ENCODE results near the gene ADAM11. TPM values are rescaled to one million over a fixed set of nuclear protein-coding genes. Genes with fewer than 3 reads are reported as not detected.

ADAM11 gene
- total and polyA plus RNA-seq, 2 of the 8 experiments (the other 6 are each of a cell fraction or from before 2014, with no cell fraction given): 2.3 to 2.9 TPM

GRCh38 chr17:44775838-44776621 is 17.2 kb downstream of the ADAM11 start:
- POLR2A ChIA-PET (ENCODE audit: partially characterized antibody): interaction anchor here (0.6 to 2.4 kb wide), 33 partner anchors 10 to 307 kb away, joined by 3 to 14 read pairs (median 4); partner anchors contain the start of genes ADAM11, DBF4B and GJC1
- Histone ChIP-seq H4K5ac (ENCODE audit: insufficient read length, low read depth, low read length) (no peak overlapping the region), H3K4me2 (ENCODE audit: insufficient read depth in 1 of 2, low read depth in 2 of 2, low read length in 2 of 2) (peak overlapping the region; percentile 16 to 94), H3K4ac (replicated peaks; ENCODE audit: insufficient read length, low read depth, low read length) (peak overlapping the region; percentile 47), H3K79me1 (ENCODE audit: low read depth, low read length) (no peaks in the 10 kb centered on the region), H3K23ac (ENCODE audit: insufficient read length) (no peak overlapping the region), H2AFZ (ENCODE audit: low read length) (no peak overlapping the region), H3K18ac (ENCODE audit: extremely low read depth, low read length) (no peak overlapping the region), H2BK20ac (ENCODE audit: low read length) (no peak overlapping the region), H4K8ac (ENCODE audit: extremely low read depth, insufficient read depth, low read length) (peak overlapping the region; percentile 77), H3K9ac (replicated peaks in 1 of 4; ENCODE audit: extremely low read depth in 1 of 4, low read depth in 3 of 4, low read length in 3 of 4) (peak overlapping the region in 3 of 4 experiments; percentile 44 to 52 (median 45); a peak in 4 of 7 replicates), H3K4me1 (replicated peaks in 1 of 4; ENCODE audit: control insufficient read depth in 3 of 4, insufficient read depth in 4 of 4, low read length in 3 of 4) (peaks cover 0 to 14% (median 4%) of the 10 kb centered on the region in 4 experiments; a peak in 5 of 7 replicates), H2BK5ac (ENCODE audit: low read depth, low read length) (no peak overlapping the region), H3K23me2 (ENCODE audit: low read depth, low read length) (peaks cover 6% of the 10 kb centered on the region; the same call in 1 of the 2 replicates), H3K9me3 (ENCODE audit: insufficient read depth in 2 of 2, low read depth in 1 of 2, low read length in 1 of 2) (no peaks in the 10 kb centered on the region), H2BK15ac (ENCODE audit: low read length) (no peak overlapping the region), H4K91ac (replicated peaks; ENCODE audit: insufficient read length, low read length) (no peak overlapping the region), H3K56ac (replicated peaks; ENCODE audit: insufficient read length, low read depth, low read length) (no peak overlapping the region), H4K20me1 (replicated peaks in 1 of 2; ENCODE audit: control insufficient read depth in 1 of 2, insufficient read depth in 2 of 2, low read length in 2 of 2) (peaks cover 0 to 2% of the 10 kb centered on the region in 2 experiments), H3K27me3 (replicated peaks in 1 of 4; ENCODE audit: control insufficient read depth in 3 of 4, extremely low read depth in 1 of 4, insufficient read depth in 3 of 4, low read length in 3 of 4) (peaks cover 3 to 18% (median 12%) of the 10 kb centered on the region in 4 experiments; a peak in 6 of 7 replicates), H3K27ac (ENCODE audit: low read depth, low read length) (no peak overlapping the region), H3K36me3 (ENCODE audit: control insufficient read depth in 2 of 4, insufficient read depth in 4 of 4, low read length in 3 of 4) (no peaks in the 10 kb centered on the region), H3K4me3 (ENCODE audit: extremely low read depth in 1 of 4, insufficient read depth in 2 of 4, low read depth in 3 of 4, low read length in 4 of 4) (peak overlapping the region; percentile 41 to 76 (median 52)), H2AK5ac (ENCODE audit: low read depth, low read length) (peak overlapping the region; percentile 32; the same call in 1 of the 2 replicates), H3K79me2 (ENCODE audit: control insufficient read depth in 1 of 2, insufficient read depth in 2 of 2, low read length in 2 of 2) (no peaks in the 10 kb centered on the region), H2BK120ac (replicated peaks; ENCODE audit: low read depth, low read length) (no peak overlapping the region), H2BK12ac (ENCODE audit: low read depth, low read length) (no peak overlapping the region), H3K14ac (ENCODE audit: insufficient read length) (no peak overlapping the region)
- no peak for TF ChIP-seq CEBPB (IDR thresholded peaks at IDR 0.05; ENCODE audit: low read depth, low read length)
- no peak for TF ChIP-seq KDM1A (IDR thresholded peaks at IDR 0.05; ENCODE audit: borderline replicate concordance, low read length)
- TF ChIP-seq SP4 (IDR thresholded peaks at IDR 0.05; ENCODE audit: low read length): peak; percentile 83; the same call in 1 of the 2 replicates
- no peak for TF ChIP-seq EZH2 (IDR thresholded peaks at IDR 0.05; ENCODE audit: low read depth, low read length, severe bottlenecking)
- TF ChIP-seq SIX5 (IDR thresholded peaks at IDR 0.05; ENCODE audit: low read depth, low read length): no peak
- peak; percentile 29 for TF ChIP-seq PHF8 (conservative IDR thresholded peaks at IDR 0.05; ENCODE audit: low read depth, low read length)
- TF ChIP-seq CTBP2 (IDR thresholded peaks at IDR 0.05; ENCODE audit: borderline replicate concordance, insufficient read depth, insufficient read length, low read length): no peak
- no peak for DNase-seq (ENCODE audit: low read depth in 1 of 2, low spot score in 2 of 2)
- FAIRE-seq: no peak
- WGBS, 2 experiments (ENCODE audit: extremely low coverage in 1 of 2, insufficient coverage in 1 of 2, insufficient read length in 1 of 2, insufficient replicate concordance in 2 of 2, low coverage in 1 of 2, low lambda C conversion rate in 2 of 2, missing lambda C conversion rate in 1 of 2): 27% methylated on average over 29 of the region's 43 CpGs; no CpG with 5 or more reads in 1 of the 2 experiments
- CTCF ChIA-PET (ENCODE audit: partially characterized antibody): interaction anchor here (1.0 to 26.7 kb wide), 9 partner anchors 10 to 145 kb away, joined by 4 to 577 read pairs (median 6); partner anchors contain the start of genes ADAM11 and HIGD1B

Measured in H1 (cell line).